ENCODE measurements around the gene PDE7B.

Gene PDE7B

GRCh38 chr6:135871878-135872277 lies 20.4 kb downstream of the PDE7B start:
- TF ChIP-seq ZFX (IDR thresholded peaks at IDR 0.05) (no peak), CTCF (conservative IDR thresholded peaks at IDR 0.05) (no peak)
- no peak overlapping the region for H3K27ac ChIP-seq

- H3K27ac ChIP-seq, result no peak overlapping the region
- TF ChIP-seq CTCF (conservative IDR thresholded peaks at IDR 0.05), result no peak
- TF ChIP-seq ZFX (IDR thresholded peaks at IDR 0.05), result no peak
These were observed 23.9 kb downstream of the PDE7B start for GRCh38 chr6:135875446-135875845.

- no peak for TF ChIP-seq CTCF (conservative IDR thresholded peaks at IDR 0.05)
- no peak for TF ChIP-seq ZFX (IDR thresholded peaks at IDR 0.05)
- no peak overlapping the region for H3K27ac ChIP-seq
These were observed 24.6 kb downstream of the PDE7B start for GRCh38 chr6:135876058-135876457.

GRCh38 chr6:135877666-135878065 lies 26.2 kb downstream of the PDE7B start:
- no peak overlapping the region for H3K27ac ChIP-seq
- TF ChIP-seq ZFX (IDR thresholded peaks at IDR 0.05), result no peak

- no peak for TF ChIP-seq CTCF (conservative IDR thresholded peaks at IDR 0.05)
- TF ChIP-seq ZFX (IDR thresholded peaks at IDR 0.05), result no peak
- H3K27ac ChIP-seq, result no peak overlapping the region
These were observed 28.8 kb downstream of the PDE7B start for GRCh38 chr6:135880066-135880972.

GRCh38 chr6:135883045-135883444 lies 31.5 kb downstream of the PDE7B start:
- TF ChIP-seq CTCF (conservative IDR thresholded peaks at IDR 0.05) (no peak), ZFX (IDR thresholded peaks at IDR 0.05) (no peak)
- no peak overlapping the region for H3K27ac ChIP-seq

- no peak overlapping the region for H3K27ac ChIP-seq
- TF ChIP-seq CTCF (conservative IDR thresholded peaks at IDR 0.05) (no peak), ZFX (IDR thresholded peaks at IDR 0.05) (no peak)
These were observed 32.0 kb downstream of the PDE7B start for GRCh38 chr6:135883536-135883935.

- TF ChIP-seq ZFX (IDR thresholded peaks at IDR 0.05) (no peak), CTCF (conservative IDR thresholded peaks at IDR 0.05) (no peak)
- H3K27ac ChIP-seq, result no peak overlapping the region
These were observed 32.6 kb downstream of the PDE7B start for GRCh38 chr6:135884136-135884535.

Measured in C4-2B (cell line).